Measurements from ENCODE around the gene PFKFB2.

PFKFB2 gene

GRCh38 chr1:207069858-207070506, 16.9 kb downstream of the PFKFB2 start:
- no peak for DNase-seq (ENCODE audit: low read depth, low spot score)
- no peaks in the 10 kb centered on the region for H3K9me3 ChIP-seq (ENCODE audit: insufficient read depth, low read length)
- H3K9ac ChIP-seq (ENCODE audit: insufficient read length, low read depth), result no peak overlapping the region
- no peak overlapping the region for H3K4me3 ChIP-seq (ENCODE audit: insufficient read length, low read depth)
- H3K36me3 ChIP-seq (ENCODE audit: insufficient read depth, insufficient read length, low read length), result peaks cover 54% of the 10 kb centered on the region
- no peaks in the 10 kb centered on the region for H3K27me3 ChIP-seq (ENCODE audit: insufficient read depth, insufficient read length)
- H3K4me1 ChIP-seq (ENCODE audit: insufficient read depth, insufficient read length), result no peaks in the 10 kb centered on the region
- TF ChIP-seq SUZ12 (IDR thresholded peaks at IDR 0.05; ENCODE audit: extremely low read depth, insufficient read depth, insufficient read length), result no peak
- TF ChIP-seq YY1 (IDR thresholded peaks at IDR 0.05; ENCODE audit: insufficient read depth, insufficient read length), result no peak
- no peak for TF ChIP-seq ZNF274 (IDR thresholded peaks at IDR 0.05; ENCODE audit: low read depth, low read length)

DNA sequence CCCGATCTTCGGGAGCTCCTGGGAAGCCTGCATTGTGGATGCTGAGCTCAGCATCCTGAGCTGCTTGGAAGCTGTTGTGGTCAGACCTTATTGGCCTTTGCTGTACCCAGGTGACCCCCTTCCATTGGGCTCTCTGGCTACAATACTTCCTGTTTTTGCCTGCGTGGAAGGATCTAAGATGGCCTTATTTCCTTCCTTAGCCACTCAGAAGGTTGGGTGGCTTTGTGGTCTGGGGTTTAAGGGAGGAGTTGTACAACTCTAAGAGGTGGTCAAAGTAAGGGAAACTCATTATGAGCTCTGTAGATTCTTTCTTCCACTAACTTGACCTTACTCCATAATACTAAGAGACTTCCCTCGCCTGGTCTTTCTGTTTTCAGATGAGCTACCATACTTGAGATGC, 17.7 kb downstream of the PFKFB2 start:
- no peaks in the 10 kb centered on the region for H3K27me3 ChIP-seq (ENCODE audit: insufficient read depth, insufficient read length)
- H3K4me3 ChIP-seq (ENCODE audit: insufficient read length, low read depth), result no peak overlapping the region
- H3K9ac ChIP-seq (ENCODE audit: insufficient read length, low read depth), result no peak overlapping the region
- no peak for TF ChIP-seq ZNF274 (IDR thresholded peaks at IDR 0.05; ENCODE audit: low read depth, low read length)
- no peak for TF ChIP-seq YY1 (IDR thresholded peaks at IDR 0.05; ENCODE audit: insufficient read depth, insufficient read length)
- TF ChIP-seq SUZ12 (IDR thresholded peaks at IDR 0.05; ENCODE audit: extremely low read depth, insufficient read depth, insufficient read length), result no peak
- DNase-seq (ENCODE audit: low read depth, low spot score), result no peak
- H3K4me1 ChIP-seq (ENCODE audit: insufficient read depth, insufficient read length), result no peaks in the 10 kb centered on the region
- H3K36me3 ChIP-seq (ENCODE audit: insufficient read depth, insufficient read length, low read length), result peaks cover 50% of the 10 kb centered on the region
- H3K9me3 ChIP-seq (ENCODE audit: insufficient read depth, low read length), result no peaks in the 10 kb centered on the region

- no peaks in the 10 kb centered on the region for H3K27me3 ChIP-seq (ENCODE audit: insufficient read depth, insufficient read length)
- TF ChIP-seq SUZ12 (IDR thresholded peaks at IDR 0.05; ENCODE audit: extremely low read depth, insufficient read depth, insufficient read length) (no peak), YY1 (IDR thresholded peaks at IDR 0.05; ENCODE audit: insufficient read depth, insufficient read length) (no peak), ZNF274 (IDR thresholded peaks at IDR 0.05; ENCODE audit: low read depth, low read length) (no peak)
- no peak for DNase-seq (ENCODE audit: low read depth, low spot score)
- no peaks in the 10 kb centered on the region for H3K4me1 ChIP-seq (ENCODE audit: insufficient read depth, insufficient read length)
- H3K9ac ChIP-seq (ENCODE audit: insufficient read length, low read depth), result no peak overlapping the region
- H3K9me3 ChIP-seq (ENCODE audit: insufficient read depth, low read length), result no peaks in the 10 kb centered on the region
- H3K36me3 ChIP-seq (ENCODE audit: insufficient read depth, insufficient read length, low read length), result peaks cover 50% of the 10 kb centered on the region
- H3K4me3 ChIP-seq (ENCODE audit: insufficient read length, low read depth), result no peak overlapping the region
Observed at GRCh38 chr1:207071426-207071825, 18.4 kb downstream of the PFKFB2 start.

DNA sequence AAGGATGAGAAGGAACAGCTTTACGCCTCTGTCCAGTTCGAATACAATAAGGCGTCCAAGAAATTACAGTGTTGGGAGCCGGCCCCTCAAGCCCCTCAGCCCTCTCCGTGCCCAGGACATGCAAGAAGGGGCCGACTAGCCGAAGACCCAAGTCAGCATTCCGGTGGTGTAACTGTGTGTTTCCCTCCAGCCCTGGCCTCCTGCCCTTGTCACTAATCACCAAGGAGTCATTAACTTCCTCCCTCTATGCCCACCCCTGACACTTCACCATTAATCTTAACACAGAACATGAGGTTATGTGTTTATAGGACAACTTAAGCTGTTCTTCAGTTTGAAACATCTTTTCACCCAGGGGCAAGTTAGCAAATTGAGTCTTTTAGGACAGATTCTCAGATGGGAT, 19.2 kb downstream of the PFKFB2 start:
- H3K4me1 ChIP-seq (ENCODE audit: insufficient read depth, insufficient read length), result no peaks in the 10 kb centered on the region
- no peak overlapping the region for H3K9ac ChIP-seq (ENCODE audit: insufficient read length, low read depth)
- DNase-seq (ENCODE audit: low read depth, low spot score), result no peak
- no peak for TF ChIP-seq SUZ12 (IDR thresholded peaks at IDR 0.05; ENCODE audit: extremely low read depth, insufficient read depth, insufficient read length)
- TF ChIP-seq YY1 (IDR thresholded peaks at IDR 0.05; ENCODE audit: insufficient read depth, insufficient read length), result no peak
- TF ChIP-seq ZNF274 (IDR thresholded peaks at IDR 0.05; ENCODE audit: low read depth, low read length), result no peak
- H3K9me3 ChIP-seq (ENCODE audit: insufficient read depth, low read length), result no peaks in the 10 kb centered on the region
- H3K27me3 ChIP-seq (ENCODE audit: insufficient read depth, insufficient read length), result no peaks in the 10 kb centered on the region
- H3K36me3 ChIP-seq (ENCODE audit: insufficient read depth, insufficient read length, low read length), result peaks cover 46% of the 10 kb centered on the region
- no peak overlapping the region for H3K4me3 ChIP-seq (ENCODE audit: insufficient read length, low read depth)

GRCh38 chr1:207073906-207074820, 21.1 kb downstream of the PFKFB2 start:
- Histone ChIP-seq H3K4me1 (ENCODE audit: insufficient read depth, insufficient read length) (no peaks in the 10 kb centered on the region), H3K9ac (ENCODE audit: insufficient read length, low read depth) (no peak overlapping the region), H3K36me3 (ENCODE audit: insufficient read depth, insufficient read length, low read length) (peaks cover 30% of the 10 kb centered on the region), H3K9me3 (ENCODE audit: insufficient read depth, low read length) (no peaks in the 10 kb centered on the region), H3K27me3 (ENCODE audit: insufficient read depth, insufficient read length) (no peaks in the 10 kb centered on the region), H3K4me3 (ENCODE audit: insufficient read length, low read depth) (no peak overlapping the region)
- TF ChIP-seq ZNF274 (IDR thresholded peaks at IDR 0.05; ENCODE audit: low read depth, low read length) (no peak), YY1 (IDR thresholded peaks at IDR 0.05; ENCODE audit: insufficient read depth, insufficient read length) (no peak), SUZ12 (IDR thresholded peaks at IDR 0.05; ENCODE audit: extremely low read depth, insufficient read depth, insufficient read length) (no peak)
- no peak for DNase-seq (ENCODE audit: low read depth, low spot score)

DNA sequence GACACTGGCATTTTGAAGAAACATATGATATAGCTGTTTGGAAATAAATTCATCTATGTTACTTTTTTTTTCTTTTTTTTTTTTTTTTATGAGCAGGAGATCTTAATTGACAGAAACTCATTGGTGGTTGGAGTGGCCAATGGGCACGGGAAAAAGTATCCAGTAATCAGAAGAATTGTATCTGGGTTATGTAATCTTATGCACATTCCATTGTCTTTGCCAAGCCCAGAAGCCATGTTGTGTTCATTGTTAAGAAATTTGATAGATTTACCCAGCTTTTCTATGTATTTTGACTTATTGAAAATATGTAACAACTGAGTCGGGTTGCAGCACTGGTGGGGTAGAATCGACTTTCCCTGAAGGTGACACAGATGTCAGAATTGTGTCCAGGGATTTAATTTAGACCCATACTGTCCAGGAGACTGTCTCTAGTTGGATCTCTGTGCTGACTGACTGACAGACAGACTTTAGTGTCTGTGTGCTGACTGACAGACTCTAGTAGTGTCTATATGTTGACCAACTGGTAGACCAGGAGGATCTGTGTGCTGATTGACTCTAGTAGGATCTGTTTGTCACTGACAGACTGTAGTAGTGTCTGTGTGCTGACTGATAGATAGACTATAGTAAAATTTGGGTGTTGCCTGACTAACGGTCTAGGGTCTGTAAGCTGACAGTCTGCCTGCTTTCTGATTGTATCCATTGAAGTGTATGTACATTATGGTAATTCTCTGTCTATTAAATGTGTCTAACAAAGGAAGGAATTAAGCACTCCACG, 23.3 kb downstream of the PFKFB2 start:
- no peak for DNase-seq (ENCODE audit: low read depth, low spot score)
- Histone ChIP-seq H3K36me3 (ENCODE audit: insufficient read depth, insufficient read length, low read length) (peaks cover 14% of the 10 kb centered on the region), H3K4me1 (ENCODE audit: insufficient read depth, insufficient read length) (no peaks in the 10 kb centered on the region), H3K4me3 (ENCODE audit: insufficient read length, low read depth) (no peak overlapping the region), H3K27me3 (ENCODE audit: insufficient read depth, insufficient read length) (no peaks in the 10 kb centered on the region), H3K9me3 (ENCODE audit: insufficient read depth, low read length) (no peaks in the 10 kb centered on the region), H3K9ac (ENCODE audit: insufficient read length, low read depth) (no peak overlapping the region)
- no peak for TF ChIP-seq YY1 (IDR thresholded peaks at IDR 0.05; ENCODE audit: insufficient read depth, insufficient read length)
- TF ChIP-seq ZNF274 (IDR thresholded peaks at IDR 0.05; ENCODE audit: low read depth, low read length), result no peak
- no peak for TF ChIP-seq SUZ12 (IDR thresholded peaks at IDR 0.05; ENCODE audit: extremely low read depth, insufficient read depth, insufficient read length)

All from NT2/D1 (cell line).